ENCODE data around the gene PYGB.

DNA sequence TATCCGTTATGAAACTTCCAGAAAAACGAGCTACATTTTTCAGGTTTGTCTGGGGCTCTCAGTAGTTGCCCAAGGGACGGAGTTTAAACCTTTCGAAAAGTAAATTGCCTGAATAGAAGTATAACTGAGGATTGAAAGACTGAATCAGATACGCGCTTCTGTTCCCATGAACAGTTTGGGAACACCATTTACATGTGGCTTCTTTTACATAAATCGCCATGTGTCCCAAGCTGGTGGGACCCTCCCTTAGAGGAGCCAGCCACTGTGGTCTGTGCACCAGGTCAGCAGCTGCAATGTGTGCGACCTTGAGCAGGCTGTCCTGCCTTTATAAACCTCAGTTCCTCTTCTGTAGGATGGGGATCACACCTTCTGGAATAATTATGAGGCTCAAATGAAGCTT lies 41.3 kb upstream of the PYGB start:
- no peak for TF ChIP-seq OSR1 (CRISPR knock-in tag; IDR thresholded peaks at IDR 0.05)
- TF ChIP-seq TCF4 (CRISPR knock-in tag; IDR thresholded peaks at IDR 0.05; ENCODE audit: borderline replicate concordance): no peak
- no peak for TF ChIP-seq ZFP3 (CRISPR knock-in tag; IDR thresholded peaks at IDR 0.05)
- no peak for TF ChIP-seq SNAI2 (CRISPR knock-in tag; IDR thresholded peaks at IDR 0.05)
- TF ChIP-seq, protein P1, sequence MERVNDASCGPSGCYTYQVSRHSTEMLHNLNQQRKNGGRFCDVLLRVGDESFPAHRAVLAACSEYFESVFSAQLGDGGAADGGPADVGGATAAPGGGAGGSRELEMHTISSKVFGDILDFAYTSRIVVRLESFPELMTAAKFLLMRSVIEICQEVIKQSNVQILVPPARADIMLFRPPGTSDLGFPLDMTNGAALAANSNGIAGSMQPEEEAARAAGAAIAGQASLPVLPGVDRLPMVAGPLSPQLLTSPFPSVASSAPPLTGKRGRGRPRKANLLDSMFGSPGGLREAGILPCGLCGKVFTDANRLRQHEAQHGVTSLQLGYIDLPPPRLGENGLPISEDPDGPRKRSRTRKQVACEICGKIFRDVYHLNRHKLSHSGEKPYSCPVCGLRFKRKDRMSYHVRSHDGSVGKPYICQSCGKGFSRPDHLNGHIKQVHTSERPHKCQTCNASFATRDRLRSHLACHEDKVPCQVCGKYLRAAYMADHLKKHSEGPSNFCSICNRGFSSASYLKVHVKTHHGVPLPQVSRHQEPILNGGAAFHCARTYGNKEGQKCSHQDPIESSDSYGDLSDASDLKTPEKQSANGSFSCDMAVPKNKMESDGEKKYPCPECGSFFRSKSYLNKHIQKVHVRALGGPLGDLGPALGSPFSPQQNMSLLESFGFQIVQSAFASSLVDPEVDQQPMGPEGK (CRISPR knock-in tag; IDR thresholded peaks at IDR 0.05; ENCODE audit: borderline replicate concordance): no peak
